ENCODE measurements around the gene CCDC177. TPM values are rescaled to one million over a fixed set of nuclear protein-coding genes. Genes with fewer than 3 reads are reported as not detected.
A peak's percentile ranks its signal among the peaks of the same experiment; 100 is the strongest.

CCDC177 gene
- polyA plus RNA-seq, 1 donor (not counting 4 experiments of a cell fraction or from before 2014, with no cell fraction given): not detected

DNA sequence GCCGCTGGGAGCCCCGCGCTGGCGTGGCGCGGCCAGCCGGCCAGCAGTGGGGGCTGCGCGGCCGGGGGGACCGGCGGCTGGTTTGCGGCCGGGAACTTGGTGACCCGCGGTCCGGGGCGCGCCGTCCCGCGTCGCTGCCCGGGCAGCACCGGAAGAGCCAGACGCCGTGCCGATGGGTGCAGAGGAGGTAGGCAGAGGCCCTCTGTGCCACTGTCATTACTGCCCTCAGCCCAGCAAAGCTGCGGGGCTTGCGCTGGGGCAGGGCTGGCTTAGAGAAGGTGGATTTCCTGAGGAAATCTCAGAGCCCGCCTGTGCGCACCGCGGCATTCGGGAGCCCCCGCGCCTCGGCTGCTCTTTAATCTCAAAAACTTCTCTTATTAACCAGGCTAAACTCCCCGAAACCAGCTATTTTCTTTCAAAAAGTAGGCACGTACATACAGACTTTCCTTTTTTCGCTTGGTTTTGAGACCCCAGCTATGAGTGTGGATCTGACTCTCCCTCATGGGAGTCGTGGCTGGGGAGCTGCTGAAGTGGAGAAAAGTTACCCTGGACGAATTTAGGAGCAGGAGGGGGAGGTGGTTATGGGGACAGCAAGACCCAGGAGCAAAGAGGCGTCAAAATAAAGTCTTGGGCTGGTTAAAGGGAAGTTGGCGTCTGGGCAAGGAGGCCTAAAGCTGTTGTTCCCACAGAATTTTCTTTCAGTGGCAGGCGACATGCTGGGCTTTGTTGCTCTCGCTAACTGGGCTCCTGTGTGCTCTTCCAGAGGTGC, 37.5 kb upstream of the CCDC177 start:
- Histone ChIP-seq H4K20me1 (ENCODE audit: control insufficient read depth, extremely low read depth, insufficient read depth, low read length) (peaks cover 2% of the 10 kb centered on the region), H3K4me2 (ENCODE audit: control insufficient read depth, extremely low read depth, insufficient read depth, low read depth, low read length) (peak overlapping the region; percentile 93), H3K36me3 (ENCODE audit: control insufficient read depth in 2 of 2, extremely low read depth in 1 of 2, insufficient read depth in 2 of 2, low read length in 2 of 2) (peaks cover 0 to 3% of the 10 kb centered on the region in 2 experiments), H3K4me1 (ENCODE audit: control insufficient read depth, extremely low read depth, insufficient read depth, low read length) (peaks cover 49% of the 10 kb centered on the region), H3K4me3 (ENCODE audit: control insufficient read depth in 2 of 3, extremely low read depth in 1 of 3, insufficient read depth in 2 of 3, low read depth in 1 of 3, low read length in 3 of 3) (peak overlapping the region; percentile 64 to 92 (median 84)), H2AFZ (ENCODE audit: control insufficient read depth, low read length) (peak overlapping the region; percentile 47), H3K27ac (ENCODE audit: control insufficient read depth, insufficient read depth, low read length) (peak overlapping the region; percentile 91), H3K9ac (ENCODE audit: control insufficient read depth, extremely low read depth, insufficient read depth, low read length) (peak overlapping the region; percentile 94), H3K9me1 (ENCODE audit: control insufficient read depth, extremely low read depth, insufficient read depth, low read length) (peaks cover 2% of the 10 kb centered on the region), H3K9me3 (ENCODE audit: control insufficient read depth, low read depth, low read length) (no peaks in the 10 kb centered on the region), H3K79me2 (ENCODE audit: control insufficient read depth, insufficient read depth, low read length) (peaks cover 51% of the 10 kb centered on the region), H3K27me3 (ENCODE audit: control insufficient read depth, extremely low read depth, insufficient read depth, low read length) (no peaks in the 10 kb centered on the region)
- TF ChIP-seq, protein P1, sequence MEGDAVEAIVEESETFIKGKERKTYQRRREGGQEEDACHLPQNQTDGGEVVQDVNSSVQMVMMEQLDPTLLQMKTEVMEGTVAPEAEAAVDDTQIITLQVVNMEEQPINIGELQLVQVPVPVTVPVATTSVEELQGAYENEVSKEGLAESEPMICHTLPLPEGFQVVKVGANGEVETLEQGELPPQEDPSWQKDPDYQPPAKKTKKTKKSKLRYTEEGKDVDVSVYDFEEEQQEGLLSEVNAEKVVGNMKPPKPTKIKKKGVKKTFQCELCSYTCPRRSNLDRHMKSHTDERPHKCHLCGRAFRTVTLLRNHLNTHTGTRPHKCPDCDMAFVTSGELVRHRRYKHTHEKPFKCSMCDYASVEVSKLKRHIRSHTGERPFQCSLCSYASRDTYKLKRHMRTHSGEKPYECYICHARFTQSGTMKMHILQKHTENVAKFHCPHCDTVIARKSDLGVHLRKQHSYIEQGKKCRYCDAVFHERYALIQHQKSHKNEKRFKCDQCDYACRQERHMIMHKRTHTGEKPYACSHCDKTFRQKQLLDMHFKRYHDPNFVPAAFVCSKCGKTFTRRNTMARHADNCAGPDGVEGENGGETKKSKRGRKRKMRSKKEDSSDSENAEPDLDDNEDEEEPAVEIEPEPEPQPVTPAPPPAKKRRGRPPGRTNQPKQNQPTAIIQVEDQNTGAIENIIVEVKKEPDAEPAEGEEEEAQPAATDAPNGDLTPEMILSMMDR (optimal IDR thresholded peaks at IDR 0.05 in 1 of 3, IDR thresholded peaks at IDR 0.05 in 1 of 3, conservative IDR thresholded peaks at IDR 0.05 in 1 of 3; ENCODE audit: extremely low read depth in 1 of 3, insufficient read depth in 2 of 3, low read length in 3 of 3): no peak
- TF ChIP-seq EZH2 (IDR thresholded peaks at IDR 0.05; ENCODE audit: low read length): no peak
- DNase-seq (ENCODE audit: low read depth, low spot score) (no peak), FAIRE-seq (no peak)
- dilution Hi-C loops (cut with MboI; ENCODE audit: extremely low pct_ligation_motif_present, low sequenced_read_pairs): no loop called here

DNA sequence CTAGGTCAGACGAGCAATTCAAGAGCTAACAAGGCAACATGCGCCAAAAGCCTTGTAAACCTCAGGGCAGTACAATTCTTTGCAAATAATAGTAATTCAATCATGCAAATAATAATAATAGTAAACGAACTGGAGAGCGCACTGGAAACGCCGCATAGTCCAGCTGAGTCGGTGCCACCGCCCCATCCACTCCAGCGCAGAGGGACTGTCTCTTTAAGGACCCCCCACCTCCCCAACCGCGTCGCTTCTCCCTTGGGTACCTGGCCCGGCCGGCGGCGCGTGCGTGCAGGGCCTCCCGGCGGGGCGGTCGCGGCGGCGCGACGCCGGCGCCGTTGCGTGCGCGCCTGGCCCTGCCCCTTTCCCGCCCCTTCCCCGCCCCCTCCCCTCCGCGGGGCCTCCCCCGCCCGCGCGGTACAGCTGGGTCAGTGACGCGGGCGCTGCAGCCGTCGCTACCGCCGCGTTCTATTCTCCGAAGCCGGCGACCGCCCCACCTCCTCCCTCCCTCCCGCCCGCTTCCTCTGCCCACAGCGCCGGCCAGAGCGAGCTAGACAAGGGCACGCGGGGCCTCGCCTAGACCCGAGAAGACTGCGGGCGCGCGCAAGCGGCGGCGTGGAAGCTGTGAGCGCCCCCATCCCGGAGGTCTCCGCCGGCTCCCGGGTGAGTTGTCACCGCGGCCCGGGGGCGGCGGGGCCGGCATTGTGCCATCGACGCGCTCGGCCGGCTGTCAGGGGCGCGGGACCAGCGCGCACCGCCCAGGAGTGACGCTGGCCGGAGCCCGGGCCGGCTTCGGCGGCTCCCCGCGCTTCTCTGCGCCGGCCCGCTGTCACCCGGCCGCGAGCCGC, 36.7 kb upstream of the CCDC177 start, which contains the start of gene SUSD6:
TSS of gene SUSD6 (plus strand) at position 425 of the 842 bp plus-strand sequence. CDS start 46,997 bp downstream, outside the sequence.
- Histone ChIP-seq H4K20me1 (ENCODE audit: control insufficient read depth, extremely low read depth, insufficient read depth, low read length) (peaks cover 2% of the 10 kb centered on the region), H3K27me3 (ENCODE audit: control insufficient read depth, extremely low read depth, insufficient read depth, low read length) (no peaks in the 10 kb centered on the region), H3K79me2 (ENCODE audit: control insufficient read depth, insufficient read depth, low read length) (peaks cover 43% of the 10 kb centered on the region), H3K36me3 (ENCODE audit: control insufficient read depth in 2 of 2, extremely low read depth in 1 of 2, insufficient read depth in 2 of 2, low read length in 2 of 2) (peaks cover 0 to 3% of the 10 kb centered on the region in 2 experiments), H3K4me1 (ENCODE audit: control insufficient read depth, extremely low read depth, insufficient read depth, low read length) (peaks cover 46% of the 10 kb centered on the region), H3K27ac (ENCODE audit: control insufficient read depth, insufficient read depth, low read length) (peak within 1 kb of the TSS; percentile 91), H3K9me3 (ENCODE audit: control insufficient read depth, low read depth, low read length) (no peaks in the 10 kb centered on the region), H3K4me3 (ENCODE audit: control insufficient read depth in 2 of 3, extremely low read depth in 1 of 3, insufficient read depth in 2 of 3, low read depth in 1 of 3, low read length in 3 of 3) (peak within 1 kb of the TSS; percentile 64 to 92 (median 84)), H2AFZ (ENCODE audit: control insufficient read depth, low read length) (peak within 1 kb of the TSS; percentile 95), H3K9ac (ENCODE audit: control insufficient read depth, extremely low read depth, insufficient read depth, low read length) (peak within 1 kb of the TSS; percentile 94), H3K9me1 (ENCODE audit: control insufficient read depth, extremely low read depth, insufficient read depth, low read length) (peaks cover 2% of the 10 kb centered on the region), H3K4me2 (ENCODE audit: control insufficient read depth, extremely low read depth, insufficient read depth, low read depth, low read length) (peak within 1 kb of the TSS; percentile 96)
- FAIRE-seq (no peak), DNase-seq (ENCODE audit: low read depth, low spot score) (no peak)
- no peak for TF ChIP-seq EZH2 (IDR thresholded peaks at IDR 0.05; ENCODE audit: low read length)
- TF ChIP-seq, protein P1 (optimal IDR thresholded peaks at IDR 0.05 in 1 of 3, IDR thresholded peaks at IDR 0.05 in 1 of 3, conservative IDR thresholded peaks at IDR 0.05 in 1 of 3; ENCODE audit: extremely low read depth in 1 of 3, insufficient read depth in 2 of 3, low read length in 3 of 3): no peak
- dilution Hi-C loops (cut with MboI; ENCODE audit: extremely low pct_ligation_motif_present, low sequenced_read_pairs): no loop called here

Measured in keratinocyte (primary cell).